ENCODE data around the gene PLCH2.

DNA sequence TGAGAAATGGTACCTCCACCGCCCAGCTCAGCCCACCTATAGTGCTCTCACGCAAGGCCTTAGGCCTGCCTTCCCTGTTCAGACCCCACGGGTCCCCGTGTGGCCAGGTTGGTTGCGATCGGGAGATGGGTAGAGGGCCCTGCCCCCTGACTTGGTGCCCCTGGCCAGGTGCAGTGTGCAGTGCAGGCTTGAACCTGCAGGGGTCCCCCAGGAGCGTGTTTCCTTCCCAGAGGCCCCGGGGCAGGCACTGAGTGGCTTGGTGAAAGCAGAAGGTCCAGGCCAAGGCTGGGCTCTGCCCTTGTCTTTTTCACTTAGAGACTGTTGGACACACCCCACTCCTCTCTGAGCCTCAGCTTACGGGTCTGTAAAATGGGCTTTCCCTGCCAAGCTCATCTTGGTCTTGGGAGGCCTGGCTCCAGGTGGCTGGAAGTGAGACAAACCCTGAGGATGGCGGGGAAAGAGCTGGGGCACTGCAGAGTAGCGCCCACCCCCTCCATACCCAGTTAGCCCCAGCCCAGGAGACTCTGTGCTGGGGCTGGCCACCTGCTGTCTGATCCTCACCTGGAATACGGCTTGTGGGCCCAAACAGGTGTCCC, 63.3 kb downstream of the PLCH2 start:
- TF ChIP-seq, protein P1, sequence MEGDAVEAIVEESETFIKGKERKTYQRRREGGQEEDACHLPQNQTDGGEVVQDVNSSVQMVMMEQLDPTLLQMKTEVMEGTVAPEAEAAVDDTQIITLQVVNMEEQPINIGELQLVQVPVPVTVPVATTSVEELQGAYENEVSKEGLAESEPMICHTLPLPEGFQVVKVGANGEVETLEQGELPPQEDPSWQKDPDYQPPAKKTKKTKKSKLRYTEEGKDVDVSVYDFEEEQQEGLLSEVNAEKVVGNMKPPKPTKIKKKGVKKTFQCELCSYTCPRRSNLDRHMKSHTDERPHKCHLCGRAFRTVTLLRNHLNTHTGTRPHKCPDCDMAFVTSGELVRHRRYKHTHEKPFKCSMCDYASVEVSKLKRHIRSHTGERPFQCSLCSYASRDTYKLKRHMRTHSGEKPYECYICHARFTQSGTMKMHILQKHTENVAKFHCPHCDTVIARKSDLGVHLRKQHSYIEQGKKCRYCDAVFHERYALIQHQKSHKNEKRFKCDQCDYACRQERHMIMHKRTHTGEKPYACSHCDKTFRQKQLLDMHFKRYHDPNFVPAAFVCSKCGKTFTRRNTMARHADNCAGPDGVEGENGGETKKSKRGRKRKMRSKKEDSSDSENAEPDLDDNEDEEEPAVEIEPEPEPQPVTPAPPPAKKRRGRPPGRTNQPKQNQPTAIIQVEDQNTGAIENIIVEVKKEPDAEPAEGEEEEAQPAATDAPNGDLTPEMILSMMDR (IDR thresholded peaks at IDR 0.05), result peak in 2 of 4 donors; percentile 8 to 13
- TF ChIP-seq POLR2A (IDR thresholded peaks at IDR 0.05), result no peak

Data from right lobe of liver (tissue), 4 donors.